Osteoblast (primary cell): Measurements from ENCODE around the gene SELPLG. TPM values are rescaled to one million over a fixed set of nuclear protein-coding genes. Genes with fewer than 3 reads are reported as not detected.

Experiments
- DNase-seq: peaks from one replicate; pipeline ENCODE4 v3.0.0; 2011; ENCODE audit warnings: low spot score, mixed read lengths; ENCODE audit not compliant: insufficient read length; ENCODE audit errors: missing footprints
- H2AFZ ChIP-seq: 2 replicates; pipeline ENCODE4 v1.6.0; 2011; ENCODE audit warnings: mild to moderate bottlenecking, low read length
- H3K27ac ChIP-seq: 2 replicates; pipeline ENCODE4 v1.5.1; 2011; ENCODE audit warnings: mild to moderate bottlenecking, low read depth, low read length, moderate library complexity
- H3K27me3 ChIP-seq: 2 replicates; pipeline ENCODE4 v1.6.0; 2012; ENCODE audit warnings: mild to moderate bottlenecking, control low read depth, inconsistent platforms, low read length, moderate library complexity; ENCODE audit not compliant: insufficient read depth
- H3K36me3 ChIP-seq: 2 replicates; pipeline ENCODE4 v1.5.1; 2011; ENCODE audit warnings: mild to moderate bottlenecking, low read length, control low read depth, moderate library complexity; ENCODE audit not compliant: insufficient read depth
- H3K4me1 ChIP-seq: 2 replicates; pipeline ENCODE4 v1.5.1; 2011; ENCODE audit warnings: mild to moderate bottlenecking, low read length, control low read depth, moderate library complexity; ENCODE audit not compliant: insufficient read depth
- H3K4me2 ChIP-seq: 2 replicates; pipeline ENCODE4 v1.6.0; 2011; ENCODE audit warnings: mild to moderate bottlenecking, low read length; ENCODE audit not compliant: insufficient read depth
- H3K4me3 ChIP-seq: fragments of 200-600 bp; sonication (generic); 3 replicates; pipeline ENCODE4 v1.5.1; 2012; ENCODE audit warnings: mild to moderate bottlenecking, low read length, inconsistent platforms; ENCODE audit not compliant: insufficient read depth
- H3K79me2 ChIP-seq: 2 replicates; pipeline ENCODE4 v1.6.0; 2012; ENCODE audit warnings: mild to moderate bottlenecking, low read length, control low read depth, inconsistent platforms; ENCODE audit not compliant: insufficient read depth
- H3K9me3 ChIP-seq: 2 replicates; pipeline ENCODE4 v1.5.1; 2011; ENCODE audit warnings: low read depth, low read length, control low read depth
- H4K20me1 ChIP-seq: 2 replicates; pipeline ENCODE4 v1.6.0; 2012; ENCODE audit warnings: mild to moderate bottlenecking, low read length, control low read depth; ENCODE audit not compliant: insufficient read depth
- total RNA-seq: library from RNA; depleted of rRNA; stranded (reverse); fragments of >200 nt; gene quantifications from 2 replicates; pipeline ENCODE4 v1.2.3, GENCODE V29; 2012
- TF ChIP-seq, protein P1 (sequence below): IDR thresholded peaks from 2 replicates; pipeline ENCODE4 v1.5.1; 2011; ENCODE audit warnings: mild to moderate bottlenecking, low read depth, low read length, moderate library complexity; ENCODE audit errors: extremely low read depth

Gene SELPLG
- total RNA-seq, 1 donor = 1.1 TPM

DNA sequence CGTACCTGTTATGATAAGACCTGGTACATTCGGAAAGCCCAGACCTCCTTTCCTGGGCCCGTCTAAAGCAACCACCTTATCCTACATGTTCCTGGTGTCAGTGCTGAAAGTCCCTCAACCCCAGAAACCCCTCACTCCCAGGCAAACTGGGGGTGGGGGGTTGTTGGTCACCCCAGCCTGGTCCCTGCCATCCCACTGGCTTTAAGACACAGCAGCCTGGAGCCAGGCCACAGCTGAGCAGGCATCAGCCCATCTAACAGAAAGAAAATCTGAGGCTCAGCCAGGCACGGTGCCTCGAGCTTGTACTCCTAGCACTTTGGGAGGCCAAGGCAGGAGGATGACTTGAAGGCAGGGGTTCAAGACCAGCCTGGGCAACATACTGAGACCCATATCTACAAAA lies 4.5 kb downstream of the SELPLG start:
- Histone ChIP-seq H3K9me3 (no peaks in the 10 kb centered on the region), H3K4me2 (peak overlapping the region; percentile 49), H3K36me3 (no peaks in the 10 kb centered on the region), H2AFZ (no peak overlapping the region), H4K20me1 (no peaks in the 10 kb centered on the region), H3K27me3 (no peaks in the 10 kb centered on the region), H3K4me1 (peaks cover 44% of the 10 kb centered on the region), H3K27ac (peak overlapping the region; percentile 86), H3K79me2 (no peaks in the 10 kb centered on the region), H3K4me3 (no peak overlapping the region)
- TF ChIP-seq, protein P1, sequence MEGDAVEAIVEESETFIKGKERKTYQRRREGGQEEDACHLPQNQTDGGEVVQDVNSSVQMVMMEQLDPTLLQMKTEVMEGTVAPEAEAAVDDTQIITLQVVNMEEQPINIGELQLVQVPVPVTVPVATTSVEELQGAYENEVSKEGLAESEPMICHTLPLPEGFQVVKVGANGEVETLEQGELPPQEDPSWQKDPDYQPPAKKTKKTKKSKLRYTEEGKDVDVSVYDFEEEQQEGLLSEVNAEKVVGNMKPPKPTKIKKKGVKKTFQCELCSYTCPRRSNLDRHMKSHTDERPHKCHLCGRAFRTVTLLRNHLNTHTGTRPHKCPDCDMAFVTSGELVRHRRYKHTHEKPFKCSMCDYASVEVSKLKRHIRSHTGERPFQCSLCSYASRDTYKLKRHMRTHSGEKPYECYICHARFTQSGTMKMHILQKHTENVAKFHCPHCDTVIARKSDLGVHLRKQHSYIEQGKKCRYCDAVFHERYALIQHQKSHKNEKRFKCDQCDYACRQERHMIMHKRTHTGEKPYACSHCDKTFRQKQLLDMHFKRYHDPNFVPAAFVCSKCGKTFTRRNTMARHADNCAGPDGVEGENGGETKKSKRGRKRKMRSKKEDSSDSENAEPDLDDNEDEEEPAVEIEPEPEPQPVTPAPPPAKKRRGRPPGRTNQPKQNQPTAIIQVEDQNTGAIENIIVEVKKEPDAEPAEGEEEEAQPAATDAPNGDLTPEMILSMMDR = no peak
- no peak for DNase-seq

DNA sequence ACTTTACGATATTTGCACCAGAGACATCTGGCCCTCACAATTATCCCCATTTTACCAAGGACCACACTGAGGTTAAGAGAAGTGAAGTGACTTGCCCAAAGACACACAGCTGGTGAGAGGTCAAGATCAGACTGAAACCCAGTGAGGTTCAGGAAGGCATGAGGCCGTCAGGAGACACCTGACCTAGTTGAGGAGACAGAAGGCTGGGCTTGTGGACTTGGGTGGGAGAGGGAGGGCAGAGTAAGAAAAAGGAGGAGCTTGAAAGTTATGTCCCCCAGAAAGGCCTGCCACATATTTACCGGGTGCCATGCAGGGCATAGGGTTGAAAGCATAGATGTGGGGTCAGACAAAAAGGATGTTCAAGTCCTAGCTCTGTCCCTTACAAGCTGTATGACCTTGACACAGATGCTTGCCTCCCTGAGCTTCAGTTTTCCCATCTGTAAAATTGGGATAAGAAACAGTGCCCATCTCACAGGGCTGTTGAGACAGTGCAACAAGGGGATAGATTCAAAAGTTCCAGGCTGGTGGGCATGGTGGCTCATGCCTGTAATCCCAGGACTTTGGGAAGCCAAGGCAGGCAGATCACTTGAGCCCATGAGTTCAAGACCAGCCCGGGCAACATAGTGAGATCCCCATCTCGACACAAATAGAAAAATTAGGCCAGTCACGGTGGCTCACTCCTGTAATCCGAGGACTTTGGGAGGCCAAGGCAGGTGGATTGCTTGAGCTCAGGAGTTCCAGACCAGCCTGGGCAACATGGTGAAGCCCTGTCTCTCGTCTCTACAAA lies 6.4 kb downstream of the SELPLG start:
- no peaks in the 10 kb centered on the region for H4K20me1 ChIP-seq
- H2AFZ ChIP-seq = no peak overlapping the region
- no peaks in the 10 kb centered on the region for H3K9me3 ChIP-seq
- no peak overlapping the region for H3K27ac ChIP-seq
- no peak overlapping the region for H3K4me3 ChIP-seq
- H3K79me2 ChIP-seq = no peaks in the 10 kb centered on the region
- H3K27me3 ChIP-seq = no peaks in the 10 kb centered on the region
- H3K4me1 ChIP-seq = peaks cover 37% of the 10 kb centered on the region
- H3K36me3 ChIP-seq = no peaks in the 10 kb centered on the region
- H3K4me2 ChIP-seq = no peak overlapping the region
- DNase-seq = no peak
- TF ChIP-seq, protein P1 = no peak

DNA sequence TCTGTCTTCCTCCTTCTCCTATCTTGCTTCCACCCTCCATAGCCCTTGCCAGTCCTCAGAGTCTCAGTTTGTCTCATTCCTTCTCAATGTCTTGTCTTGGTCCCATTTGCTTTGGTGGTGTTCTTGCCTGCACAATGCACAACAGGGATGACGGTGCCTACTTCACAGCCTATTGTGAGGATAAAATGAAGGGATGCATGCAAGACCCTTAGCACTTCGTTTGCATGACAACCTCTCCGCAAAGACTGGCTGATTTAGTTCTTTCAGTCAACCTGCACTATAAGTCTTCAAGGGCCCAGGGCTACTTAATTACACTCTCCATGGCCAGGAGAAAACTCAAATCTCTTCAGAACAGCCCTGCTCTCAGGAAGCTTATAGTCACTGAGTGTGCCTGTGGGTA lies 8.5 kb downstream of the SELPLG start:
- Histone ChIP-seq H3K27me3 (no peaks in the 10 kb centered on the region), H3K27ac (no peak overlapping the region), H4K20me1 (no peaks in the 10 kb centered on the region), H3K4me3 (no peak overlapping the region), H3K9me3 (no peaks in the 10 kb centered on the region), H3K36me3 (no peaks in the 10 kb centered on the region), H3K79me2 (no peaks in the 10 kb centered on the region), H2AFZ (no peak overlapping the region), H3K4me1 (peaks cover 26% of the 10 kb centered on the region), H3K4me2 (no peak overlapping the region)
- no peak for DNase-seq
- TF ChIP-seq, protein P1 = no peak

DNA sequence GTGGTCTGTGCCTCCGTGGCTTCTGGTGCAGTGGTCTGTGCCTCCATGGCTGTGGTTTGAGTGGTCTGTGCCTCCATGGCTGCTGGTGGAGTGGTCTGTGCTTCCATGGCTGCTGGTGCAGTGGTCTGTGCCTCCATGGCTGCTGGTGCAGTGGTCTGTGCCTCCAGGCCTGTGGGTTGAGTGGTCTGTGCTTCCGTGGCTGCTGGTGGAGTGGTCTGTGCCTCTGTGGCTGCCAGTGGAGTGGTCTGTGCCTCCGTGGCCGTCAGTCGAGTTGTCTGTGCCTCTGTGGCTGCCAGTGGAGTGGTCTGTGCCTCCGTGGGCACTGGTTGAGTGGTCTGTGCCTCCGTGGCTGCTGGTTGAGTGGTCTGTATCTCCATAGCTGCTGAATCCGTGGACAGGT lies 10.1 kb downstream of the SELPLG start:
- no peaks in the 10 kb centered on the region for H3K79me2 ChIP-seq
- no peaks in the 10 kb centered on the region for H3K9me3 ChIP-seq
- H3K27ac ChIP-seq = no peak overlapping the region
- H3K4me2 ChIP-seq = no peak overlapping the region
- no peaks in the 10 kb centered on the region for H3K27me3 ChIP-seq
- DNase-seq = no peak
- peaks cover 10% of the 10 kb centered on the region for H3K4me1 ChIP-seq
- H3K36me3 ChIP-seq = no peaks in the 10 kb centered on the region
- no peak overlapping the region for H2AFZ ChIP-seq
- no peaks in the 10 kb centered on the region for H4K20me1 ChIP-seq
- no peak overlapping the region for H3K4me3 ChIP-seq
- TF ChIP-seq, protein P1 = no peak
